Thymus (tissue), 14 donors: Measurements from ENCODE around the gene PSG1. TPM values are rescaled to one million over a fixed set of nuclear protein-coding genes. Genes with fewer than 3 reads are reported as not detected.
A peak's percentile ranks its signal among the peaks of the same experiment; 100 is the strongest.
"Not testable (repeated sequence)": the region's sequence is repeated elsewhere in the genome, so short reads cannot be mapped to it uniquely, and the experiment has no call there.

ENCODE experiments used
- DNase-seq, 9 donors: peaks; one replicate each; pipeline ENCODE4 v3.0.0-alpha.2; 2013; ENCODE audit warnings: low spot score in 9 of 9, low read depth in 6 of 9, missing footprints in 1 of 9
- H3K27ac ChIP-seq, 2 donors: one replicate each; pipeline ENCODE4 v1.5.1; 2013; ENCODE audit warnings: control low read depth in 1 of 2, low read depth in 1 of 2, low read length in 1 of 2, mild to moderate bottlenecking in 1 of 2, moderate library complexity in 1 of 2
- H3K27me3 ChIP-seq, 2 donors: one replicate each; pipeline ENCODE4 v1.5.1; 2013; ENCODE audit warnings: low read length in 1 of 2; ENCODE audit not compliant: control insufficient read depth in 2 of 2, insufficient read depth in 1 of 2
- H3K36me3 ChIP-seq, 2 donors: one replicate each; pipeline ENCODE4 v1.5.1; 2013; ENCODE audit warnings: low read length in 1 of 2, mild to moderate bottlenecking in 1 of 2, moderate library complexity in 1 of 2; ENCODE audit not compliant: control insufficient read depth in 2 of 2, insufficient read depth in 2 of 2
- H3K4me1 ChIP-seq, 2 donors: one replicate each; pipeline ENCODE4 v1.5.1; 2013; ENCODE audit warnings: low read length in 2 of 2; ENCODE audit not compliant: control insufficient read depth in 2 of 2, insufficient read depth in 2 of 2
- H3K4me3 ChIP-seq, 2 donors: one replicate each; pipeline ENCODE4 v1.5.1; 2013; ENCODE audit warnings: low read length in 2 of 2, control low read depth in 1 of 2, mild to moderate bottlenecking in 1 of 2
- H3K9me3 ChIP-seq, 2 donors: one replicate each; pipeline ENCODE4 v1.5.1; 2013; ENCODE audit warnings: low read length in 1 of 2, mild to moderate bottlenecking in 1 of 2; ENCODE audit not compliant: control insufficient read depth in 2 of 2, insufficient read depth in 1 of 2
- WGBS: extraction: QIAGEN DNeasy Blood & Tissue Kit; methylation state at CpG from one replicate; pipeline ENCODE4 v1.1.7; 2013; 5-methylcytosine and 5-hydroxymethylcytosine counted together
- long read RNA-seq, 10 donors: transcript quantifications; one replicate each; lab custom pipeline, GENCODE V29; 2026
- polyA plus RNA-seq: library from polyadenylated mRNA; stranded (reverse); fragments of 200-250 nt; gene quantifications from one replicate; pipeline ENCODE4 v1.2.3, GENCODE V29; 2013
- total RNA-seq: library from RNA; stranded (reverse); fragments of 120-200 nt; gene quantifications from one replicate; pipeline ENCODE4 v1.2.4, GENCODE V29; 2013
- donor health status: healthy.

PSG1 gene
- total RNA-seq = 0.05 TPM
- 0.09 TPM for polyA plus RNA-seq
- long read RNA-seq, donor 1 = 0 reads
- long read RNA-seq, donor 2 = 0 reads
- long read RNA-seq, donor 3 = 0 reads
- long read RNA-seq, donor 4 = 0 reads
- long read RNA-seq, donor 5 = 0 reads
- long read RNA-seq, donor 6 = 0 reads
- long read RNA-seq, donor 7 = 0 reads
- long read RNA-seq, donor 8 = 0 reads
- long read RNA-seq, donor 9 = 0 reads
- long read RNA-seq, donor 10 = 0 reads

- no peaks in the 10 kb centered on the region for H3K9me3 ChIP-seq
- WGBS = 72% methylated on average over 2 of the region's 2 CpGs
- no peak for DNase-seq
- H3K27me3 ChIP-seq = no peaks in the 10 kb centered on the region
- H3K36me3 ChIP-seq = no peaks in the 10 kb centered on the region
- H3K27ac ChIP-seq = no peak within 1 kb of the TSS
- H3K4me1 ChIP-seq = no peaks in the 10 kb centered on the region
- H3K4me3 ChIP-seq = no peak within 1 kb of the TSS
Measured at GRCh38 chr19:42879613-42880012, at the start of gene PSG1. Gene PSG1 (minus strand): TSS chr19:42879713. CDS start chr19:42879581, 132 bp downstream.

GRCh38 chr19:42928896-42929295, 49.4 kb upstream of the PSG1 start:
- WGBS = 92% methylated on average over 3 of the region's 3 CpGs

GRCh38 chr19:42926781-42927180, 47.3 kb upstream of the PSG1 start:
- DNase-seq = no peak
- H3K4me1 ChIP-seq = no peaks in the 10 kb centered on the region
- no peaks in the 10 kb centered on the region for H3K36me3 ChIP-seq
- 75% methylated on average over 2 of the region's 2 CpGs for WGBS
- H3K27ac ChIP-seq = no peak overlapping the region
- no peak overlapping the region for H3K4me3 ChIP-seq
- no peaks in the 10 kb centered on the region for H3K27me3 ChIP-seq
- H3K9me3 ChIP-seq = no peaks in the 10 kb centered on the region

More at GRCh38 chr19:42928896-42929295, 49.4 kb upstream of the PSG1 start:
- Histone ChIP-seq H3K27ac (no peak overlapping the region), H3K4me3 (no peak overlapping the region), H3K36me3 (no peaks in the 10 kb centered on the region), H3K4me1 (no peaks in the 10 kb centered on the region), H3K9me3 (no peaks in the 10 kb centered on the region), H3K27me3 (no peaks in the 10 kb centered on the region)
- DNase-seq = no peak

- H3K36me3 ChIP-seq, H3K27ac ChIP-seq, H3K4me1 ChIP-seq, H3K9me3 ChIP-seq, H3K4me3 ChIP-seq, H3K27me3 ChIP-seq: not testable (repeated sequence)
- peak in 2 of 9 donors; percentile 2 to 3 for DNase-seq
- 52% methylated on average over 9 of the region's 9 CpGs for WGBS
Measured at GRCh38 chr19:42923106-42923505, 43.6 kb upstream of the PSG1 start.

GRCh38 chr19:42920971-42921370, 41.5 kb upstream of the PSG1 start:
- not testable (repeated sequence) for H3K9me3 ChIP-seq, H3K4me1 ChIP-seq, H3K27me3 ChIP-seq, DNase-seq, H3K4me3 ChIP-seq, H3K27ac ChIP-seq, H3K36me3 ChIP-seq

GRCh38 chr19:42919757-42920079, 40.2 kb upstream of the PSG1 start:
- Histone ChIP-seq H3K4me3 (no peak overlapping the region), H3K27ac (no peak overlapping the region), H3K36me3 (no peaks in the 10 kb centered on the region), H3K9me3 (no peaks in the 10 kb centered on the region), H3K4me1 (no peaks in the 10 kb centered on the region), H3K27me3 (no peaks in the 10 kb centered on the region)
- 19% methylated on average over 3 of the region's 3 CpGs for WGBS
- DNase-seq = no peak

- 76% methylated on average over 26 of the region's 26 CpGs for WGBS
- H3K27ac ChIP-seq, H3K4me1 ChIP-seq, H3K9me3 ChIP-seq, H3K36me3 ChIP-seq, H3K4me3 ChIP-seq, H3K27me3 ChIP-seq, DNase-seq: not testable (repeated sequence)
Measured at GRCh38 chr19:42919070-42919756, 39.7 kb upstream of the PSG1 start.

GRCh38 chr19:42918377-42919069, 39.0 kb upstream of the PSG1 start:
- not testable (repeated sequence) for H3K27me3 ChIP-seq, H3K4me1 ChIP-seq, DNase-seq, H3K36me3 ChIP-seq, H3K4me3 ChIP-seq, H3K9me3 ChIP-seq, H3K27ac ChIP-seq
- 74% methylated on average over 15 of the region's 15 CpGs for WGBS

GRCh38 chr19:42917634-42918033, 38.1 kb upstream of the PSG1 start, which contains the start of gene PSG6:
Gene PSG6 (minus strand): TSS chr19:42917894. CDS start chr19:42917792, 102 bp downstream.
- H3K27ac ChIP-seq, H3K36me3 ChIP-seq, DNase-seq, H3K27me3 ChIP-seq, H3K9me3 ChIP-seq, H3K4me3 ChIP-seq, H3K4me1 ChIP-seq: not testable (repeated sequence)
- WGBS = 76% methylated on average over 1 of the region's 1 CpG
